Measurements from ENCODE around the gene WWTR1.

Gene WWTR1

DNA sequence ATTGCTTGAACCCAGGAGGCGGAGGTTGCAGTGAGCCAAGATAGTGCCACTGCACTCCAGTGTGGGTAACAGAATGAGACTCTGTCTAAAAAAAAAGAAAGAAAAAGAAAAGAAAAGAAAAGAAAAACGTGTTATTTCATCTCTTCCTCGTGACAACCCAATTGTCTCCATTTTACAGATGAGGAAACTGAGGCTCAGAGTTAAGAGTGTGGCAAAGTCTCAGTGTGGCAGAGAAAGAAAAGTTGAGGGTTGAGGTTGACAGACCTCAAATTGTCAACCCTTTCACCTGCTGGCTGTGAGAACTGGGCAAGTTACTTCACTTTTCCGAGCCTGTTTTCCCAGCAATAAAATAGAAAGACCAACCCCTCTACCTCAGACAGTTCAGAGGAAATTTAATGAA is 123.7 kb downstream of the WWTR1 start:
- no peak for DNase-seq (ENCODE audit: low spot score)

DNA sequence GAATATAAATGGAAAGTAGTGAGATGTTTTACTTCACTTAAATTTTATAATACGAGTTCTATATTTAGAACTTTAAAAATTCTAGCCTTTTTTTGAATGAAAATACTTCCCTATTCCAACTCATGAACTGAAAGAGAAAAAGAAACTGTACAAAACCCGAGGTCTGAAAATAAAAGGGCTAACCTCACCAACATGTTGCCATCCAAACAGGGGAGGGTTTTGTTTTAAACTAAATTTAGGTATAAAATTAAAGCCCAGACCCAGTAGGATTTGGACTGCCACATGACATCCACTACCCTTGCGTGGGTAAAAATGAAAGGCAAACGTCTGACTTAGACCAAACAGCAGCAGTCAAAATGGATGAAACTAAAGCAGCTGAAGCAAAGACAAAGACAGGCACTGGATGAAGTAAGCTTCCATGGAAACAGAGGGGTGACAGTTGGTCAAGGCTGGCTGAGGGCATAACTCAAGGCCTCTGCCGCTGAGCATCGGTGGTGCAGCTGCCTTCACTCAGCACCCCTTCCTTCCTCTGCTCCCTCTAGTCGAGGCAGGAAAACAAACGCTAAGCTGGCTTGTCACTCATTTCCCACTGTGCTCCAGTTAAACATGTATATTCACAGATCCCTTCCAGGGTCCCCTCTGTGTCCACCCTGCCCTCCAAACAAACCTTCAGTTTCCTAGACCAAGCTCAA is 125.2 kb downstream of the WWTR1 start:
- DNase-seq (ENCODE audit: low spot score), result no peak

DNA sequence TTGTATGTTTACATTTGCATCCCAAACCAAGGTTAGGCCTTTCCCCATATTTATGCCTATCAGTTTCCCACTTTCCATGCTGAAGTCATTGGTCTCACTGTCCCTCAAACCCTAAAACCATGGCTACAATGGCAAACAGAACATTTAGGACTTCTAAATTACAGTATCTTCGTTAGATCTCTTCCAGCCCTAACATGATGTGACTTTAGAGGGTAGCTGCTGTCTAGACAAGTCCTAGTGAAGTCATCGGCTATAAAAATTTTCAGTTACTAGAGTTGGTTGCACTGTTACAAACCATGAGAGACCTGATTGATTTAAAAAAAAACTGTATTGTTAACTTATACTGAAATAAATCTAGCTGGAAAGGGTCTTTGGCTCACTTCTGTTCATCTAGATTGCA is 128.7 kb downstream of the WWTR1 start:
- DNase-seq (ENCODE audit: low spot score), result no peak

DNA sequence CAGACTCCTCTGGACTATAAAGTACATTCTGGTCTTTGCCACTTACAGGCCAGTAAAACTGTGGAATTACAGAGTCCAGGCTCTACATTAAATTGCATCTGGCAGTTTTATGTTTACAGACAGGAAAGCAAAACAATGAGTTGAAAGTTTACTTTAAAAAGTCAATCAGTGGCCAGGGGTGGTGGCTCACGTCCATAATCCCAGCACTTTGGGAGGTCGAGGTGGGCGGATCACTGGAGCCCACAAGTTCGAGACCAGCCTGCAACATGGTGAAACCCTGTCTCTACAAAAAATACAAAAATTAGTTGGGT is 129.5 kb downstream of the WWTR1 start:
- no peak for DNase-seq (ENCODE audit: low spot score)

DNA sequence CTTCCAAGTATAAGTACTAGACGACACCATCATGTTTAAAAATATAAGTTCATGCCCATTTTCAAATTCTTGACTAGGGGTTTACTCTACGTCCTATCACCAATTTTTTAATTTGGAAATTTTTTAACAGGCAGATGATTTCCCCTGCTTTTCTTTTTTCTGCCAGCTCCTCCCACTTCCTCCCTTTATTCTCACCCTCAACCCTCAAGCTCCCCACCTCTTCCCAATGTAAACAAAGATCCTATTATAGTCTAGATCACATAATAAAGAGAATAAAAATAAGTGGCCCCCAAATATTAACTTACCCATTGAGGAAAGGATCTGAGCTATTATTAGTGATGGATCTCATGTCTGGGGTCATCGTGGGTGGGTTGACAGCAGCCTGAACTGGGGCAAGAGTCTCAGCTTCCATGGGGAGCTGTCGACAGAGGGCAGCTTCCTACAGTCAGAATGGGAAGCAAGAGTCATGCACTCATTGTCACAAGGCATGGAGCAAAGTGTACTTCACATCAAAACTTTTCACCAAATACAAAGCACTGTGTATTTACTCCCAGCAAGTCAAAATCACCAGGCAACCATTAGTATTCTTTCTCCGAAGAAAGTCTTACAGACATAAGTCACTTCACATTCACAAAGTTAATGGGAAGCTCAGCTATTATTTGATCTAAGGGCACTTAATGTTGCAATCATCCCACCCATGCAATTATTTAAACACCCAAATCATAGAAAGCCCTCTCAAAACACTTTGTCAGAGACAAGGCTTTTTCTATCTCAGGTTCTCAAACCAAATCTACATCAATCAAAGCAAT is 130.1 kb downstream of the WWTR1 start:
- no peak for DNase-seq (ENCODE audit: low spot score)

DNA sequence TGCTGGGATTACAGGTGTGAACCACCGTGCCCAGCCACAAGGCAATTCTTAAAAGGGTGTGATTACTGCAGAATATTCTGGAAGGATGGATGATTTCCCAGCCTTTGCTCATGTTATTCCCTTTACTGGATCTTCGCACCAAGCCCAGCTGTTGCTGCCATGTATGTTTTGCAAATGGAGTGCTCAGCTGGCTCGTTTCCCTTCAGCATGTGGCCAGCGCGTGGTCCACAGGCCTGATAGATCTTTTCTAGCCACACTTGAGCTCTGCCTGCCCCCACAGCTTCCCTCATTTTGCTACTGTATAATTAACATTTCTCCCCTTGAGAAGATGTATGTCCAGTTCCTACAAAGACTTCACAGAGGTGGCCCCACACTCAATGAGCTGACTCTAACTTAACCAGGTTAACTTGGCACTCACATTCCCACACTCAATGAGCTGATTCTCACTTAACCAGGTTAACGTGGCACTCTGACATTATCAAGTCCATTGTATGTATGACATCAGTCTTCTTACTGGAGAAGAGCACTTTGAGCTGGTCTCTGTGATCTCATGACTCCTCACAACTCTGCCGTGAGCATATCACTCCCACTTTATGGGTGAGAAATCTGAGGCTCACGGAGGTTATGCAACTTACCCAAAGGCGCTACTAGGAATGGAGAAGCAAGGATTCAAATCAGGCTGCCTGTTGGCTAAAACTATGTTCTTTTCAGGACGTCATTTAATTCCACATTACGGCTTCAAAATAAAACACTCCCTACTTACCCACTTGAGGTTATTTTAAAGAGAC is 134.1 kb downstream of the WWTR1 start:
- no peak for DNase-seq (ENCODE audit: low spot score)

DNA sequence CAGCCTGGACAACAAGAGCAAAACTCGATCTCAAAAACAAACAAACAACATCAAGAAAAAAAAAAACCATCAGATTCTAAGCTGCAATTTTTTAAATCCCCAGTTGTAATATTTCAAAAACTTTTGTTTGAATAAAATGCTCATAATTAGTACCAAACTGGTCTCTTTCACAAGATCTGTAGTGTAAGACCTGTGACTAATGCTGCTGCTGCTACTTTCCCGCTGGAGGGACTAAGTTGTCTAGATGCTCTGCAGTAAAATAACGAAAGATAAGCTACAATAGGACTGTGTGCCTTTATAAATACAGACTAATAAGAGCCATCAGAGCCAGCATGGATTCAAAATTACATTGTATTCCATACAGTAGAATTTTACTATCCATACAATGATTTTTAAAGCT is 137.9 kb downstream of the WWTR1 start:
- no peak for DNase-seq (ENCODE audit: low spot score)

DNA sequence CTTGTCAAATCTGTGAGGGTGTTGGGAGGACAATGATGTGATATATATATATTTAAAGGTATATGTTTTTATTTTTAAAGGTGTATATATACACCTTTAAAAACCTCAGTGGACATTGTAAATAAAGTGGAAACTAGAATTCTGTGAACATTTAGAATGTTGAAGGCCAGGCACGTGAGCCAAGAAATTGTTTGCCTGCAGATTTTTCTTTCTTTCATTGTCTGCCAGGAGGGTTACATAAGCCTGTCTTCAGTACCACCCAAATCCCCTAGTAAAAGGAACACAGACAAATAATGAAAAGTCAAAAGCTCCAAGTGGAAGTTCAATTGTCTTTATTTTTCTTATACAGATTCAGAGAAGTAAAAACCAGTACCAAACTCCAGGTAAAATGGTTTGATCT is 140.9 kb downstream of the WWTR1 start:
- no peak for DNase-seq (ENCODE audit: low spot score)

DNA sequence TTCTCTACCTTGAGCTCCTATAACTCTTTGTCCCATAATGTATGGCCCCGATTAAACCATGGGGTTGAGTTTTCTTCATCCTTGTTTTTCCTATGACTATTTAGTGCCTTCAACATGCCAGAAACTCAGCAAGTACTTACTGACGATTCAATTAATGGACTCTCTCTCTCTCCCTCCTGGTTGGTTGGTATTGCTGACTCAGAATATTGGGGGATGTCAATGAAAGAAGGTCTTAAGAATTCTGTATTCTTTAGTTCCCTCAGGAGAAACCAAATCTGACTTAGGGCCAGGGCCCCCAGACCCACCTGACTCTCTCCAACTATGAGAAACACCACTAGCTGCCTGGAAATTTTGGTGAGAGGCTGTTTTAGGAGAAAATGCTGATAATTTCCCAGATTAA is 142.6 kb downstream of the WWTR1 start:
- DNase-seq (ENCODE audit: low spot score), result no peak

DNA sequence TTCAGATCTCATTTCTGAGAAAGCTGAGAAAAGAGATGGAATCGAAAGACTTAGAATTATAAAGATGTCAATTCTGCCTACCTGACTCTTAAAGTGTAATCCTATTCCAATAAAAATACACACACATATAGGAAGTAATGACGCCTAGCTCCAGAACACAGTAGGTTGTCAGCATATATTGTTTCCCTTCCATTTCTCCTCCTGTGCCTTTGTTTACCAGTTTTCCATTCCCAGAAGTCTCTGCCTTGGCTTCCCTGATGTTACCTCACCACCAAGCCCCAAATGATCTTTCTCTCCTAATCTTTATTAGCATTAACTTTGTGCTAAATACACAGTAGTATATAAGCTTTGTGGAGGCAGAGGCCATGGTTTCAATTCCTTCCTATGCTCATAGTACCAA is 143.4 kb downstream of the WWTR1 start:
- no peak for DNase-seq (ENCODE audit: low spot score)

DNA sequence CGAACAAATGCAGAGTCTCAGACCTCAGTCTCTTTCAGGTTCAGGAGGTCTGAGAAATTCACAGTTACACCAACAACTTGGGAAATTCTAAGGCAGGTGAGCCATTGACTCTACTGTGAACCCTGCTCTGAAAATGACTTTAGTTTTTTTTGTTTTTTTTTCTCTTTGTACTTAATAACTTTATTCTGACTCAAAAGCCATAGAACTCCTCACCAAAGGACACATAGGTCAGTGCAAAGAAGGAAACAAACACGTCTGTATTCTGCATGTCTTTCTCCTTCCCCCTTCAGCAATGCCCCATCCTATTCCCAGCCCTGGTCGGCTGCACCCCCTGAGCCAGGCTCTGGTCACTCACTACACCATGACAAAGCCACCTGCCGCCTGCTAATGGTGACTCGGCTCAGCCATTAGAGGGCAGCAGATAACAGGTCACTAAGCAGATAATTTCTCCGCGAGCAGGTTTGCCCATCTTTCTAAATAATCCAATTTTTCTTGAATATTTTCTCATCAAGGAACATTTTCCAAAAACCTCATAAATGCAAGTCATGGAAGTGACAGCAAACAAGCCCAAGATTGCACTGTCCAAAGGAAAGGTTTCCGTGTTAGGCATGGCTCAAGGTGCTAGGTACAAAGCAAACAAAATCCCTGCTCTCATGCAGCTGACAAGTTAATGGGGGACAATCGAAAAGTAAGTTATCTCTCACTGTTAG is 145.6 kb downstream of the WWTR1 start:
- peak; percentile 74 for DNase-seq (ENCODE audit: low spot score)

DNA sequence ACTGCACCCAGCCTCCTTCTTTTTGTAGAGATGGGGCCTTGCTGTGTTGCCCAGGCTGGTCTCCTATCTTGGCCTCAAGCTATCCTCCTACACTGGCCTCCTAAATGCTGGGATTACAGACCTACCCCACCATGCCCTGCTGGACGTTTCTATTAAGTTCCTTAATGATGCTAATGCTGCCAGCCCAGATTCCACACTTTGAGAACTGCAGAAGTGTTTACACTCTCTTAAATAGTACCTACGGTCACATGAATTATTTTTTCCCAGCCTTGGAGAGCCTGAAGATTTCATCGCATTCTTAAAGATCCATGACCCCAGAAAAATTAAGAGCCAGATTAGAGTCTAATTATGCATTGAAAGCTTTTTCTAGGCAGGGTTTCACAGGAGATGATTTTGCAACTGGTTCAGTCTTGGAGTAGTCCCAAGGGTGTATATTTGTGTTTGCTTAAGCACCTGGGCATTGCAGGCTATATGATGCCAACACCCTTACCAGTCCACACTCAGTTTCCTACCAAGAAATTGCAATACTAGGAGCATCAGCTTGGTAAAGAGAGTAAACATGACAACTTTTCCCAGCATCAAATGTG is 146.7 kb downstream of the WWTR1 start:
- DNase-seq (ENCODE audit: low spot score), result no peak

DNA sequence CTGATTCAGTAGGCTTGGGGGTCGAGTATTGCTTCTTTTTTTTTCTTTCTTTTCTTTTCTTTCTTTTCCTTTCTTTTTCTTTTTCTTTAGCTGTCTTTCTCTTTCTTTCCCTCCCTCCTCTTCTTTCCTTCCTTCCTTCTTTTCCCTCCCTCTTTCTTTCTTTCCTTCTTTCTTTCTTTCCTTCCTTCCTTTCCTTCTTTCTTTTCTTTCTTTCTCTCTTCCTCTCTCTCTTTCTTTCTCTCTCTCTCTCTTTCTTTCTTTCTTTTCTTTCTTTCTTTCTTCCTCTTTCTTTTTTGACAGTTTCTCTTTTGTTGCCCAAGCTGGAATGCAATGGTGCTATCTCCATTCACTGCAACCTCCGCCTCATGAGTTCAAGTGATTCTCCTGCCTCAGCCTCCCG is 147.3 kb downstream of the WWTR1 start:
- no peak for DNase-seq (ENCODE audit: low spot score)

DNA sequence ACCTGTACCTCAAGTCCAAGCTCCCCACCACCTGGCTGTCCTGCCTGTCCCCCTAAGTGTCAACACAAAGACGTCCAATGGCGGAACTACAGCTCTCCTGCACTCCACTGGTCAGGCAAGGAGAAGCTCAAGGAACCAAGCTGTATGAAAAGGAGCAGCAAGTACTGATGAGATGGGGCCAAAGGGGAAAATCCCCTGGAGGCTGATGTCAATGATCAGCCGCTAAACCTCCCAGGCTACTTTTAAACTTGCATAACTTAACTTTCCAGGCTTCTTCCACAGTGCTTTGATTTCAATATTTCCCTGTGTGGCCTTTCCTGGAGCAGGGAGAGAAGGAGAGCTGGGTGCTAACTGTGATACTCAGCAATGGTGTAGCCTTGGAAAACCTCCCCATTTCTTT is 148.3 kb downstream of the WWTR1 start:
- no peak for DNase-seq (ENCODE audit: low spot score)

DNA sequence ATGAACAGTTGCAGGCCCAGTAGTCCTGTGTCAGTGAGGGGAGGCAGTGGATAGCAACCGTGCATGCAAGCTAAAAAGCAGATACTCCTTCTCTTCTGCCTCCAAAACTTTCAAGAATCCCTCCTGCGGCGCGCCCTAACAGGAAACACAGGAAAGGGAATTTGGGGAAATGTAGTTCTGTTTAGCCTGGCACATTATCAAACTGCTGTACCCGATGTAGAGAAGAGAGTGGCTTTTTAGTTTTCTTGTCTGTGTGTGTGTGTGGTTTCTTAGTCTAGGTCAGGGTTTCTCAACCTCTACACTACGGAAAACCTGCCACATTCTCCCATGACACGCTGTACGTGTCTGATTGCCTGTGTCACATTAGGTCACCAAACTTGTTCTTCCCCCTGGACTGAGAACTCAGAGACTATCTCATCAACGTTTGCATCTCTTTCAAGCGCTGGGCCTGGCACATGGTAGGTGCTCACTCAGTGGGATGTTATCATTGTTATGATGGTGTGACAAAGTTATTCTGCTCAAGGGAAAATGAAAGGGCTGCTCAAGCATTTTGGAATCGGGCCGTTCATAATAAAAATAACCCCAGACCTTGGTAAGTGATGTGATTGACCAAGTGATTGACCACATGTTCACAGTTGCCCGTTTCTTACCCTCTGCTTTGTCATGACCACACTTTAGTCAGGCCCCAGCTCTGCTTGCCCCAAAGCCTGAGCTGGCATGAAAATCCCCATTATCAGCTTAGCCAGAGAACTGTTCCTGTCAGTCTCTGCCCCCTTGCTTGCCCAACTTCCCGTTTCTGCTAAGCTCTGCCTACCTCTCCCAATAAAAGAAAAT is 150.1 kb downstream of the WWTR1 start:
- peak; percentile 13 for DNase-seq (ENCODE audit: low spot score)

DNA sequence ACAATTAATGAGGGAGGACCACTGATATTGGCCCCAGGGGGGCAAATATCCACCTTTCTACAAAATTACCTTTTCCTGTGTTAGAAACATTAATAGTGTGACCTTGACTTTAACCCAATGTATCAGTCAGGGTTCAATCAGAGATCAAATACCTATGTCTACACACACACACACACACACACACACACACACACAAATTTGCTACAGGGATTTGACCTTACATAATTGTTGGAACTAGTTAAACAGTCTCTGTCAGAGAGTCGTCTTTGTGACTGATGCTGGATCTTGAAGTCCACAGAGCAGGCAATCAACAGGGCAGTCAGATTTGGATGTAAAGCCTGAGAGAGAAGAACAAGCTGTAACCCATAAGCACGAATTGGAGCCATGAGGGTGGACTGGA is 150.9 kb downstream of the WWTR1 start:
- DNase-seq (ENCODE audit: low spot score), result no peak

DNA sequence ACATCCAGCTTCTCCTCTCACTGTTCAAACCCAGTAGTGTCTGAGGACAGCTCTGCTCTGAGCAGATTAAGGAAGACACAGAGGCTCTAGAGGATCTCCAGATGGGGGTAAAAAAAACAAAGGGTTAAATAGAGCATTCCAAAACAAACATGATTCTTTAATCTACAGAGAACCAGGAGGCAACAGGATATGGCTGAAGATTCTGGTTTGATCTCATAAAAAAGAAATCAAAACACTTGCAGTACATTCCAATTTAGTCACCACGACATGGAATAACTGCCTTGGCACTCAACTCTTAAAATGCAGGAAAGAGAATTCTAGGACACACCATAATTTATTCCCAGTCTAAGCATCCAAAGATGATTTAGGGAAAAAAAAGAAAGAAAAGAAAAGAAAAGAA is 151.3 kb downstream of the WWTR1 start:
- peak; percentile 35 for DNase-seq (ENCODE audit: low spot score)

DNA sequence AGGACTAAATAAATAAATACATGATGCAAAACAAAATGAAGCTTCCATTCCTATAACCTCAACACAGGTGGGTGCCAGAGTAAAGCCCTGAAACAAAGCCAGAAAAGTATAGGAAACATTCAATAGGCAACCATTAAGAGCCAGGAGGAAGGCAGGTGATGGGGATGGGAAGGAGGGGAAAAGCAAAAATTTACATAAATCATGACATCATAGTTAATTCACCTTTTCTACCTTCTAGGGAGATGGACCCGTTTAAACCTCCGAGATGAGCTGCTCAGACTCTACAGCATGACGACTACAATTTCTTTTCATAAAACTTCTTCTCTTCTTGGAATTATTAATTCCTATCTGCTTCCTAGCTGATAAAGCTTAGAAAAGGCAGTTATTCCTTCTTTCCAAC is 155.4 kb downstream of the WWTR1 start:
- DNase-seq (ENCODE audit: low spot score), result no peak

DNA sequence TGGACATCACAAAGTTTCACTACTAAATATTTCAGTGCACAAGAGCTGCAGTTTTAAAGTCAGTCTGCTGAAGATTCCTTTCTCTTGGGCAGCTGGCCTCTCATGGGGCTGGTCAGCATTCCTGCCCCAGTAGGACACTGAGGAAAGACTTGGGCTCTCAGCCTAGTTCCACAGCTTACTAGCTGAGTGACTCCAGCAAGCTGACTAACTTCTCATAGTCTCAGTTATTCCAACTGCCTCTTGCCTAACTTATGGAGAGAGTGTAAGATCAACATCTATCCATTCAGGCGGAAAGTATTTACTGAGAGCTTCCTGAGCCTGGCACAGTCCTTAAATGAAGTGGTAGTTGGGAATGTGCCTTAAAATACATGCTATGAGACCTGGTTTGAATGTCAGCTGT is 156.3 kb downstream of the WWTR1 start:
- DNase-seq (ENCODE audit: low spot score), result peak; percentile 78

DNA sequence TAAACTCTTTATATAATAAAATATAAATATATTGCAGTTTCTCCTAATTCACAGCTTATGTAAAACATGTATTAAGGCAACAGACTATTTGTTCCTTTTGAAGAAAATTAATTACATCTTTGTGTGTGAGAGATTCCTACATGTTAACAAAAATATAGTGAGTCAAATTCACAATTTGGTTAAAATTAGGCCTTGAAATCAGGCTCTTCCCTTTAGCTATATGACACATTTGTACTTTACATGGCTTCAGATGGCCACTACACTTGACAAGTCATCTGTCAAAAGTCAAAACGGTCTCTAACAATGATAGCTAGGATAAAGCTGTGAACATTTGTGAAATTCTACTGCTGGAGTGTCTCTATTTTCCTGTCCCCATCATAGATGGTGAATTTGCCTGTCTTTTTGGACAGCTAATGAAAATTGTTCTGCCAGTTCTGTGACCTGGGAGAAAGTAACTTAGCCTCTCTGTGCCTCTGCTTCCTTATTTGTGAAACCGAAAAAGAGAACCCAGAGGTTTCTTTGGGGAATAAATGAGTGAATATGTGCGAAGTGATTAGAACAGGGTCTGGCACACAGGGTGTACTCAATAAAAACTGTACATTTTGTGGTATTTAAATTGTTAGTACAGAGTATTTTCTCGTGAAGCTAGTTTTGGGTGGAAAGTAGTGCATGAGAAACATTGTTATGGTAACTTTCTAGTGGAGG is 159.7 kb downstream of the WWTR1 start:
- no peak for DNase-seq (ENCODE audit: low spot score)

DNA sequence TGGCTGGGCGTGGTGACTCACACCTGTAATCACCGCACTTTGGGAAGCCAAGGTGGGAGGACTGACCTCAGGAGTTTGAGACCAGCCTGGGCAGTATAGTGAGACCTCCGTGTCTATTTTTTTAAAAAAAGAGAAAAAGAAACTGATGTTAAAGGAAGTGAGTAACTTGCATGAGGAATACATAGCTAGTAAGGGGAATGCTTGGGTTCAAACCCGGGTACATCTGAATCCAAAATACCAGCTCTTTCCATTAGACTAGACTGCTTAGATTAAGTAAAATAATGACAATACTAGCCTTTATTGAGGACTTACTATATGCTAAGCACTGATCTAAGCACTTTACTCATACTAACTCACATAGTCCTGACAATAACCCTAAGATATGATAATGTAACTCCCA is 160.9 kb downstream of the WWTR1 start:
- DNase-seq (ENCODE audit: low spot score), result no peak

All from GM03348 (cell line).